22Rv1 (cell line): ENCODE data around the gene NTN1.

Experiments used
- H3K27ac ChIP-seq: fragments of 450-650 bp; 2 replicates; pipeline ENCODE4 v1.5.1; 2017
- CTCF ChIP-seq: fragments of 450-650 bp; IDR thresholded peaks from 2 replicates; pipeline ENCODE4 v1.5.1; 2017; ENCODE audit warnings: mild to moderate bottlenecking
- ZFX ChIP-seq: fragments of 450-650 bp; IDR thresholded peaks from 2 replicates; pipeline ENCODE4 v1.6.1; 2017; ENCODE audit warnings: antibody characterized with exemption, borderline replicate concordance

The NTN1 gene

GRCh38 chr17:9020824-9021157 lies 519 bp upstream of the NTN1 start:
- TF ChIP-seq ZFX (no peak), CTCF (no peak)
- no peak overlapping the region for H3K27ac ChIP-seq

- TF ChIP-seq CTCF = no peak
- TF ChIP-seq ZFX = no peak
- H3K27ac ChIP-seq = no peak overlapping the region
These were observed 772 bp downstream of the NTN1 start for GRCh38 chr17:9021992-9022572.

DNA sequence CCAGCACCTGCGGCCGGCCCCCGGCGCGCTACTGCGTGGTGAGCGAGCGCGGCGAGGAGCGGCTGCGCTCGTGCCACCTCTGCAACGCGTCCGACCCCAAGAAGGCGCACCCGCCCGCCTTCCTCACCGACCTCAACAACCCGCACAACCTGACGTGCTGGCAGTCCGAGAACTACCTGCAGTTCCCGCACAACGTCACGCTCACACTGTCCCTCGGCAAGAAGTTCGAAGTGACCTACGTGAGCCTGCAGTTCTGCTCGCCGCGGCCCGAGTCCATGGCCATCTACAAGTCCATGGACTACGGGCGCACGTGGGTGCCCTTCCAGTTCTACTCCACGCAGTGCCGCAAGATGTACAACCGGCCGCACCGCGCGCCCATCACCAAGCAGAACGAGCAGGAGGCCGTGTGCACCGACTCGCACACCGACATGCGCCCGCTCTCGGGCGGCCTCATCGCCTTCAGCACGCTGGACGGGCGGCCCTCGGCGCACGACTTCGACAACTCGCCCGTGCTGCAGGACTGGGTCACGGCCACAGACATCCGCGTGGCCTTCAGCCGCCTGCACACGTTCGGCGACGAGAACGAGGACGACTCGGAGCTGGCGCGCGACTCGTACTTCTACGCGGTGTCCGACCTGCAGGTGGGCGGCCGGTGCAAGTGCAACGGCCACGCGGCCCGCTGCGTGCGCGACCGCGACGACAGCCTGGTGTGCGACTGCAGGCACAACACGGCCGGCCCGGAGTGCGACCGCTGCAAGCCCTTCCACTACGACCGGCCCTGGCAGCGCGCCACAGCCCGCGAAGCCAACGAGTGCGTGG lies 1.5 kb downstream of the NTN1 start:
- H3K27ac ChIP-seq = no peak overlapping the region

GRCh38 chr17:9023392-9024218 lies 2.3 kb downstream of the NTN1 start:
- TF ChIP-seq CTCF = no peak
- TF ChIP-seq ZFX = no peak
- no peak overlapping the region for H3K27ac ChIP-seq

More for the DNA sequence above, 1.5 kb downstream of the NTN1 start:
- no peak for TF ChIP-seq ZFX

- H3K27ac ChIP-seq = no peak overlapping the region
- TF ChIP-seq ZFX (no peak), CTCF (no peak)
These were observed 3.2 kb downstream of the NTN1 start for GRCh38 chr17:9024497-9024896.

GRCh38 chr17:9026741-9027140 lies 5.4 kb downstream of the NTN1 start:
- no peak for TF ChIP-seq ZFX
- TF ChIP-seq CTCF = no peak
- no peak overlapping the region for H3K27ac ChIP-seq

DNA sequence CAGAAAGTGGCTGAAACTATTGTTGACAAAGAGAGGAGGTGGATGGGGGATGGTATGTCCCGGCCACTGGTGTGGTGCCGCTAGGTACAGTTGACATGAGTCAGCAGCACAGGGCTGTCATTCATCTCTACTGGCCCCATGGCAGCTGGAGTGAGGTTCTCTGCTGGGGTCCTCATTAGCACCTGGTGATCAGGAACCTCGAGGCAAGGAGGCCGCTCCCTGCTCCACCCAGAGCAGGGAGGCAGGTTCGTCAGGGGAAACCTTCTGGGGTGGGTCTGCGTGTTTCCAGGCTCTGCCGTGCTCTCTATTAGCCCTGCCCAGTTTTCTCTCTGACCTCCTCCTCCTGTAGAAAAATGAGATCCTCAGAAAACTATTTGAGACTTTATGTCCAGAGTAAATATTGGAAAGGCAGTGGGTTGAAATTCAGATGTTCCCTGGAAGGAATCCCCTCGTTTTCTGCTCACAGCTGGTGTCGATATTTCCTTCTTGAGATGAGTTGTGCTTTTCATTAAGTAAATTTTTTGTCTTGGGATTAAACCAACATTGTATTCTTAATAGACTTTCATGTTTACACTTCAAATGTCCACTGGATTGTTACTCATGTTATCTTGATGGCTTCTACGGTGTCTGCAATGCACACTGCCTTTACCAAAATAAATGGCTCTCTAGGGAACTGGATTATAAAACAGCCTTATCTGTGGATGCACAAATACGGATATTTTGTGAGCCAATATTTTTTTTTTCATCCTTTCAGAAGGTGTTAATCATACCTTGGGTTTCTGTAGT lies 7.1 kb downstream of the NTN1 start:
- no peak overlapping the region for H3K27ac ChIP-seq

More for the DNA sequence above, 7.1 kb downstream of the NTN1 start:
- no peak for TF ChIP-seq CTCF
- TF ChIP-seq ZFX = no peak
